HG03342 (cell line): ENCODE measurements around the gene ADGRV1.
A peak's percentile ranks its signal among the peaks of the same experiment; 100 is the strongest.
"Not testable (repeated sequence)": the region's sequence is repeated elsewhere in the genome, so short reads cannot be mapped to it uniquely, and the experiment has no call there.

Experiments
- ATAC-seq: cut with Tn5 transposase; IDR thresholded peaks from one replicate; pipeline ENCODE4 v1.9.1; 2021; ENCODE audit warnings: mild to moderate bottlenecking, moderate library complexity; ENCODE audit not compliant: unreplicated experiment

ADGRV1 gene

DNA sequence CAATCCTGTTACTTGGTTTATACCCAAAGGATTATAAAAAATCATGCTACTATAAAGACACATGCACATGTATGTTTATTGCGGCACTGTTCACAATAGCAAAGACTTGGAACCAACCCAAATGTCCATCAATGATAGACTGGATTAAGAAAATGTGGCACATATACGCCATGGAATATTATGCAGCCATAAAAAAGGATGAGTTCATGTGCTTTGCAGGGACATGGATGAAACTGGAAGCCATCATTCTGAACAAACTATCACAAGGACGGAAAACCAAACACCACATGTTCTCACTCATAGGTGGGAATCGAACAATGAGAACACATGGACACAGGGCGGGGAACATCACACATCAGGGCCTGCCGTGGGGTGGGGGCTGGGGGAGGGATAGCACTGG, 34.5 kb downstream of the ADGRV1 start:
- not testable (repeated sequence) for ATAC-seq

DNA sequence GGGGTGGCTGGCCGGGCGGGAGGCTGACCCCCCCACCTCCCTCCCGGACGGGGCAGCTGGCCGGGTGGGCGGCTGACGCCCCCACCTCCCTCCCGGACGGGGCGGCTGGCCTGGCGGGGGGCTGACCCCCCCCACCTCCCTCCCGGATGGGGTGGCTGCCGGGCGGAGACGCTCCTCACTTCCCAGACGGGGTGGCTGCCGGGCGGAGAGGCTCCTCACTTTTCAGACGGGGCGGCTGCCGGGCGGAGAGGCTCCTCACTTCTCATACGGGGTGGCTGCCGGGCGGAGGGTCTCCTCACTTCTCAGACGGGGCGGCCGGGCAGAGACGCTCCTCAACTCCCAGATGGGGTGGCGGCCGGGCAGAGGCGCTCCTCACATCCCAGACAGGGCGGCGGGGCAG, 37.2 kb downstream of the ADGRV1 start:
- not testable (repeated sequence) for ATAC-seq

DNA sequence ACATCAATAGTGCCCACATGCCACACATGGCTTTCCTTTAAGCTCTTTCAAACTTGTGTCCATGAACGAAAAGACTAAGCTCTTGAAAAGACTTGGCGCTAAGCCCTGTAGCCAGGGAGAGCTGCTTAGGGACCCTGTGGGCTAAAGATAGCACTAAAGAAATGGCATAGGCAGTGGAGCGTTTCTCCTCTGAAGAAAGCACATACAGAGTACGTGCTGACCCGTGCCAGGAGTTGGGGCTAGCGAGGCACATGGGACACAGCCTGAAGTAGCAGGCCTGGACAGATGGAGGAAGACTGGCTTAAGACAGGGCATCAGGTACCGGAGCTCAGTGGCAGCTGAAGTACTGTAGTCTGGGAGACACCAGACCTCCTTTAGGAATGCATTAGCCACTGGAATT, 39.7 kb downstream of the ADGRV1 start:
- ATAC-seq: no peak

DNA sequence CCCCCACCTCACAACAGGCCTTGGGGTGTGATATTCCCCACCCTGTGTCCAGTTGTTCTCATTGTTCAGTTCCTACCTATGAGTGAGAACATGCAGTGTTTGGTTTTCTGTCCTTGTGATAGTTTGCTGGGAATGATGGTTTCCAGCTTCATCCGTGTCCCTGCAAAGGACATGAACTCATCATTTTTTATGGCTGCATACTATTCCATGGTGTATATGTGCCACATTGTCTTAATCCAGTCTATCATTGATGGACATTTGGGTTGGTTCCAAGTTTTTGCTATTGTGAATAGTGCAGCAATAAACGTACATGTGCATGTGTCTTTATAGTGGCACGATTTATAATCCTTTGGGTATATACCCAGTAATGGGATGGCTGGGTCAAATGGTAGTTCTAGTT, 41.7 kb downstream of the ADGRV1 start:
- not testable (repeated sequence) for ATAC-seq

DNA sequence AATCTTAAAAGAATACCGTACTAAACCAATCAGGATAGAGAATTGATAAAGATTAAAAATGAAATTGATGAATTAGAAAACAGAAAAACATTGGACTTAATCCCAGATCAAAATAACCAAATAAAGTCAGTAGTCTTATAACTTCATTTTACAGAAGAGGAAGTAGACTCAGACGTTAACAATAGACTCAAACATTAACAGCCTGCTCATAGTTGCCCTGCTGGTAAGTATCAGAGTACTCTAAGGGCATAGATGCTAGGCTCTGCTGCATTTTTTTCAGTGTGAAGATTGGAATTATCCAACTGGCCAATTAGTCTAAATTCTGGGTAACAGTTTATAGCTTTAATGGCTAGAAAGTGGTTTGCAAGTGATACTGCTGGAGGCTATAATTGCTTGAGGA, 42.9 kb downstream of the ADGRV1 start:
- ATAC-seq: no peak

DNA sequence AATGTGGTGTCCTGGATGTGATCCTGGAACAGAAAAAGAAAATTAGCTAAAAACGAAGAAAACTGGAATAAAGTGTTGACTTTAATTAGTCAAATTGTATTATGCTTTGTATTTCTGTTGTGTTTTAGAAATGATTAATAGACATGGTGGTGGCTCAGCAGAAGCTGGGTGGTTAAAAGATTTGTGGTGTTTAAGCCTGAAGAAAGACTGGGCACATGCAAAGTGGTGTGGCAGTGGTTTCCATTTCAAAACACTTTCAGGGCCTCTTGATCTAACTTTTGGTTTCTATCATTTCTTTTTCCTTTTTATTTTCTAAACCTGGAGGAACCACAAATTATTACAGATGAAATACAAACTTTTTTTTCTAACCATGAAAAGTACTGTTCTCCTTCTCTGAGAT, 44.1 kb downstream of the ADGRV1 start:
- no peak for ATAC-seq

DNA sequence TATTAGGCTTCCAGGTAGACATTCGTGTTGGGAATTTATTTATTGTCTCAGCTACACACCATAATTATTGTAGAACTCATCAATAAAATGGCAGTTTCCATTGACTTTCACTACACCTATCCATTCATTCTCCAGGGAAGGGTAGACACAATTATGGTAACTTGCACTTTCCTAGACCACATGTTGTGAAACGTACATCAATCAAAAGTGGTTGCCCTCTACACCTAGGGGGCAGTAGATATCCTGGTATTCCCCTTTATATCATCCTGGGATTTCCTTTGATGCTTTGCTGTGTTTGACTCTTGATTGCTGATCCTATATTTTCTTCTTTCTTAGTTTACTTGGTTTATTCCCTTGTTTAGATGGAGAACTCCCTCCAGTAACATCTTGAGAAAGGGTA, 47.9 kb downstream of the ADGRV1 start:
- no peak for ATAC-seq

DNA sequence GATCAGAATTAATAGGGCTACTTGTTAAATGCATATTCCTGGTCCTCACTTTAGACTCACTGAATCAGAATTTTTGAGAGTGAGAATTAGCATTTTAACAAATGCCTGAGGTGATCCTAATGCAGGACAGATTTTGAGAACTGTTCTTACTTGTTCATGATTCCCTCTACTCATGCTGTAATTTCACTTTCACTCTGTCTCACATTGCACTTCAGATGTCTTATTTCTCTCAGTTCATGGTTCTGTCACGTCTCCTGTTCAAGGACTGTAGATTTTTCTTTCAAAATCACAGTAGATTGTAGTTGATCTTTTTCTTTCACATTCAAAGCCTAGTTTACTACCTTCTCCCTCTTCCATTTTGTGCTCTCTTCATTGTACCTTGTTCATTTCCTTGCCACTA, 54.3 kb downstream of the ADGRV1 start:
- ATAC-seq: peak; percentile 97

DNA sequence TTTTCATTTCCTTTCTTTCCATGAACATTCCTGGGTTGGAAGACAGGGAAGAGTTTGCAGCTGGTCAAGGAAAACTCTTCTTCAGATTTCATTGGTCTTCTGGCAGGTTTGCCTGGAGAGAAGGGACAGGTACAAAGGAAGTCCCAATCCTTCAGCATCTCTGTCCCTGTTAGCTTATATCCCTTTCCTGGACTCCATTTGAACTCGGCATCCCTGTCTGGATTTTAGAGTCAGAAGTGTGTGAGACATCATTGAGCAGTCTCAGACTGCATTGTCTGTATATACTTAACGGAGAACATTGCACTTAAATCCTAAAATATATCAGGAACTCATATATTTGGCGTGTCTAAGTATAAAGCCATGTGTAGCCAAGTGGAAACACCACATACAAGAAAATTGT, 54.9 kb downstream of the ADGRV1 start:
- no peak for ATAC-seq

DNA sequence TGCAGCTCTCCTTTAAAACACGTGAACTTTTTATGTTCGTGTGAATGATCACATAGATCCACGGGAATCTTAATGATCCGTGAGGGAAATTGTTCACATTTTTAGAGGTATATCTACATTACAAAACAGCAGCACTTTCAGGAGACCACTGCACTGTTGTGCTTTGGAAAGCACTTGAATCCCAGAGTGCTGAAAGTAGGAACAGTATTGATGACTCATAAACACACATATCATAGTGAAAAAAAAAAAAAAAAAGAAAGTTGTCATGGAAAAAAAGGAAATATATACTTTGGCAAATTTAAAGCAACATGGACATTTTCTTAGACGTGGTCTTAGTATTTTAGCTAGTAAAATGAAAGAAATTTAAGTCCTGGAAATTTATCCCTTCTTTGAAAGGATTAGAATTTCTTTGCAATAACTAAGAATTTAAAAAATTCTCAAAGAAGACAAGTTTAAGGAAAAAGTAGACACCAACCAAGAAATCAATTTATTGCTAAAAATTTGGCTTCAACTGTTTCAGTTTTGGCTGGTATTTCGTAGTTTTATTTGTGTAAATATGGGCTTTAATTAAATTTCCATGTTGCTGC, 55.4 kb downstream of the ADGRV1 start:
- no peak for ATAC-seq

DNA sequence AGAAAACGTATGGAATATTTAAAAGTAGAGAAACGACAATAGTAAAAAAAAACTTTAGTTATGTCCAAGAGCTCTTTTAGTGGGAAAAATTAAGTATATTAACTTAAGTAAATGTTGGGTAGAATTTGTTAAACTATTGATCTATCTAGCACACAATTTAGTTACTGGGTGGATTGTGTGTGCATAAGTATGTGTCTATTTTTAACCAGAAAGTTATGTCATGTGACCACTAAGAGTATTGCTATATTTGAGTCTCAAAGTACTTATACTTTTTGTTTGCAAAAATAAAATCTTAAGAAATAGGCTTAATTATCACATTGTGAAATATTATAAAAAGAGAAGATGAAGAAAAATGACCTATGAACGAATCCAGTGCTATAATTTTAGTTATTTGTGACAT, 56.8 kb downstream of the ADGRV1 start:
- no peak for ATAC-seq

DNA sequence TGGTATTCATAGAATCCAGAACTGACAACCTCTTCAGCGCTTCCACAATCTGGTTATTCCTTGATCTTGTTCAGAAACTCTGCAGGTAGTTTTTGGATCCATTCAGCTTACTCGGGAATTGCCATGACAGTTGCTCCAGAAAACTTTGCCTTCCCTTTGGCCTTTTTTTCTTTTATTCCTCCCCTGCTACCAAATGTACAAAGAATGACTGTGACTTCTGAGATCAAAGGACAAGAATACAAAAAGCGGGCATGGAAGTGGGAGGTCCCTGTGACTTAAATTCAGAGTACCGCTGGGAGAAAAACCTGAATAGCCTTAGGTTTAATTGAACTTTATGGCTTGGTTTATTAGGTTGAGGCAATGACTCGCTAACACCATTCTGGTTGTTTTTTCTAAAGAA, 59.5 kb downstream of the ADGRV1 start:
- no peak for ATAC-seq

DNA sequence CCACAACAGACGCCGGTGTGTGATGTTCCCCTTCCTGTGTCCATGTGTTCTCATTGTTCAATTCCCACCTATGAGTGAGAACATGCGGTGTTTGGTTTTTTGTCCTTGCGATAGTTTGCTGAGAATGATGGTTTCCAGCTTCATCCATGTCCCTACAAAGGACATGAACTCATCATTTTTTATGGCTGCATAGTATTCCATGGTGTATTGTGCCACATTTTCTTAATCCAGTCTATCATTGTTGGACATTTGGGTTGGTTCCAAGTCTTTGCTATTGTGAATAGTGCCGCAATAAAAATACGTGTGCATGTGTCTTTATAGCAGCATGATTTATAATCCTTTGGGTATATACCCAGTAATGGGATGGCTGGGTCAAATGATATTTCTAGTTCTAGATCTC, 61.2 kb downstream of the ADGRV1 start:
- ATAC-seq: not testable (repeated sequence)

DNA sequence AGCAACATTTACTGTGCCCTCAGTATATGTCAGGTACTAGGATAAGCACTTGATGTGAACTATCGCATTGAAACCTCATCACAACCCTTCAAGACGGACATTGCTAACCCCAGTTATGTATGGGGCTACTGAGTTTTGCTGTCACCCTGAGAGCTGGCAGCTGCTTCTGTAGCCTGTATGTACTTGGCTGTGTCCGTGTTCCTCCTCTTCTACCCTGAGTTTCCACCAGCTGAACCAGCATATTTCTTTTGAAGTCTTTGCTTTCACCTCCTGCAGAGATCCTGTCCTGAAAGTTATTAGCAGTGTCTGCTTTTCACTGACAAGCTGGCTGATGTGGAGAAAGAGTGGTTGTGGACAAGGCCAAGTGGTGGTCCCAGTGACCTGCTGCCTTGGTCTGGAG, 63.3 kb downstream of the ADGRV1 start:
- ATAC-seq: no peak

DNA sequence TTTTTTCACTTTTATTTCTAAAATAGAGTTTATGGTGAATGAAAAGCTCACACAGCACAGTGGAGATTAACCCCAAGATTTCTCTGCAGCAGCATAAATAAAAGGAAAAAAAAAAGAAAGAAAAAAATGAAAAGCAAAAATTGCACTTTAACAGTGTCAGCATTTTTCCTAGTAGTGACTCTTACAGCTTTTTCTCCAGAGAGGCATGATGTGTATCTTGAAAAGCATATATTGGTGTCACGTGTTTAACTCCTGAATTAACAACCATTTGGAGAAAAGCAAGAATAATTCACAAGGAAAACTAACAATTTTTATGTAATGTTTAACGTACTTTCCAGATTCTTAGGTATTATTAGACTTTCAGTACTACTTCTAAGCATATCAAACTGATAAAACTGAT, 67.9 kb downstream of the ADGRV1 start:
- no peak for ATAC-seq

DNA sequence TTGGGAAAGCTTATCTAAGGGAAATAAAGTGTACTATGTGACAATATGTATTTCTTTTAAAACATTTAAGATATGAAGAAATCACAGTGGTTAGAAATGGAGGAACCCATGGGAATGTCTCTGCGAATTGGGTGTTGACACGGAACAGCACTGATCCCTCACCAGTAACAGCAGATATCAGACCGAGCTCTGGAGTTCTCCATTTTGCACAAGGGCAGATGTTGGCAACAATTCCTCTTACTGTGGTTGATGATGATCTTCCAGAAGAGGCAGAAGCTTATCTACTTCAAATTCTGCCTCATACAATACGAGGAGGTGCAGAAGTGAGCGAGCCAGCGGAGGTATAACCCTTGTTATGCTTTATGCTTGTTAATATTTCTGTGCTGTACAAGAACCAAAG, 69.9 kb downstream of the ADGRV1 start:
- no peak for ATAC-seq

DNA sequence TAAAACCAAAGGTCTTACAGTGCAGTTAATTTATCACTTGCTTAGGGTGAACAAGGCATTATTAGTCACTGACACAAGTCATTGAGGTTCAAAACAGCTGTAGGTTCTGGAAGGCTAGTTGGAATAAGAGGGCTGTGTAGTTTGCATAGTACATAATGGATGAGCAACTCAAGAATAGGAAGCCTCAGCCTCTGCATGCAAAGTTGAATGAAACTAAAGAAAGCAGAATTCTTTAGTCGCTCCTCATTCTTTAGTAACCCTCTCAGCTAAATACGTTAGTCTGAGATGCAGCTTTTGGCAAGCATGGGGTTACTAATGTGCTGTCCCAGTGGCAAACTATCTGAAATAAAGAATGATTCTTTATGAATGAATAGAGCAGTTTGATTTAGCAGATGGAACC, 74.2 kb downstream of the ADGRV1 start:
- no peak for ATAC-seq

DNA sequence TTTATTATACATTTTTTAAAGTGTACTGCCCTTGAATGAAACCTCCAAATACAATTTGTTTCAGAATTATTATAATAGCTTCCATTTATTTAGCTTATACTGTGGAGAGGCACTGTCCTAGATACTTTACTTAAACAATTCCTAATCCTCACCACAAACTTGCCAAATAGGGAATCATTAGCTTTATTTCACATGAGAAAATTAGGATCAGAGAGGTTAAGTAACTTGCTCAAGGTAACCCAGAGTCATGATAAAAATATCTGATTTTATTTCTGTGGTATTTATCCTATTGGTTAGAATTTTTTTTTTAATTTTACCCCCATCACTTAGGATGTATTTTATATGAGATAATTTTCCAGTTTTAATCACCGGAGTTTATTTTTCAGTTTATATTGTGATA, 78.4 kb downstream of the ADGRV1 start:
- ATAC-seq: no peak

DNA sequence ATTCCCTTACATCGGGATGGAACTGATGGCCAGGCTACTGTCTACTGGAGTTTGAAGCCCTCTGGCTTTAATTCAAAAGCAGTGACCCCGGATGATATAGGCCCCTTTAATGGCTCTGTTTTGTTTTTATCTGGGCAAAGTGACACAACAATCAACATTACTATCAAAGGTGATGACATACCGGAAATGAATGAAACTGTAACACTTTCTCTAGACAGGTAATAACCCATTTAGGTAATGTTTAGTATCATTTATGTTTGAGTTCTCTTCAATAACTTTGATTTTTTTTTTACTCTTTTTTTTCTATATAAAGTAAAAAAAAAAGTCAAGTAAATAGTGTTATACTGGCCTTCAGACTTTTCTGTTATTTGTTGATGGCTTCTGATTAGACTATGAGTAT, 79.1 kb downstream of the ADGRV1 start:
- ATAC-seq: no peak

DNA sequence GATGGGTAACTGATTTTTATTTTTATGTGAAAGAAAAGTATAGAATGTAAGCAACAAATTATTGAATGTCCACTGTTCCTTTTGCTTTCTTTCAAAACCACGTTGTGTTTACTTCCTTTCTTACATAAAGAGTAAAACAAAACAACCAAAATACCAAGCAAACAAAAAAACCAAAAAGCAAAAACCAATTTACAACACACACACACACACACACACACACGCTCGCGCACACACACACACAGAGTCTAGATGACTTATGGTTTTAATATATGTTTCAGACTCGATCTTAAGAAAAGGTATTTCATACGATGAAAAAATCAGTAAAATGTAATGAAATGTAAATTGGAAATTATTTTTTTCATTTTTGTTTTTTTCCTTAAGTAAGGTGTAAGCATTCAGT, 80.3 kb downstream of the ADGRV1 start:
- ATAC-seq: no peak

DNA sequence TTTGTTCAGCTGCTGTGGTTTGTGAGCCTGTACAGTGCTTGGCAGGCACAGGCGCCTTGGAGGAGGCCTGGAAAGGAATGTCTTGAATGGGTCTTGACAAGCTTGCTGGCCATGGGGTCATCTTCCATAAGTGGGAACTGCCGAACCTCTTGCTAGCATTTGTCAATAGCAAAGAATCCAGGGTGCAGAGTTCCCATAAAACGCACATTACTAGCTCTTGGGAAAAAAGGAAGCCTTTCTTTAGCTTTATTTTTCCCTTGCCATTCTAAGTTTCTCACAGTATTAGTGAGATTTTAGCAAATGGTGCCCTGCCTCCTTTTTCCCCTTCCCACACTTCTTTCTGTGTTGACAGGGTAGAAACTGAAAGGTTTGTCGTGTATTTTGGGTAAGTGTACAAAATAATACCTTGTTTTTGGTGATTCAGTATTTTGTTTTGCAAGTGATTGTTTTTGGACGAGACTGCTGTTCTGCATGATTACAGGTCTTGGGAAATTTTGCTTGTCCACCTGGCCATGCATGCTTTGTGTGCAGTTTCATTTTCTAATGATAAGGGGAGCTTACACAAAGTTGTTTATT, 82.0 kb downstream of the ADGRV1 start:
- no peak for ATAC-seq

DNA sequence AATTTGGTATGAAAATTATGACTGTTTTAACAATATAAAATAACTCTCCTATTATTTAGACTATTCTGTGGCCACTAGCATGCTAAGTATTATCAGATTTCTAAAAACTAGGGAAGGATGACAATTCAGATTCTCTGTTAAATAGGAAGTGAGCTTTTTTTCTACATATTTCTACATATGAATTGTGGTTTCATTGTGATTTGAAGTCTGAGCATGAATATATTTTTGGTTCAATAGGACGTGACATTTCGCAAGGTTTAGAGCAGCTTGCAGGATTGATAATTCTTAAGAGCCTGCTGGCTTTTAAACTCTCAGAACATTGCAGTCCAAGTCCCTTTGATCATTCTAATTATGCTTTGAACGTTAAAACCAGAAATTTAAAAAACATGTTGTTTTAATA, 82.9 kb downstream of the ADGRV1 start:
- ATAC-seq: no peak

DNA sequence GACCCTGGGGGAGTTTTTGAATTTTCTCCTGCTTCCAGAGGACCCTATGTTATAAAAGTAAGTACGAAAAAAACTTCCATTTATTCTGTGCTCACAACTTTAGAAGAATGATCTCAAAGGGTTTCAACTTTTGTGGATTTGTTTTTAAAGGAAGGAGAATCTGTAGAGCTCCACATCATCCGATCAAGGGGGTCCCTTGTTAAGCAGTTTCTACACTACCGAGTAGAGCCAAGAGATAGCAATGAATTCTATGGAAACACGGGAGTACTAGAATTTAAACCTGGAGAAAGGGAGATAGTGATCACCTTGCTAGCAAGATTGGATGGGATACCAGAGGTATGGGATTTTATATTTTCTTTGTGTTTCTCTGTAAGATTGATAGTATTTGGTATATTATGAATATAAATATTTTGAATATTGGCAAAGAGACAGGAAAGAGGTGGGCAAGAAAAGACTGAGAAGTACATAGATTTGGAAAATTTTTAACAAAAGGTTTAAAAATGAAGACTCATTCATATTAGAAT, 84.2 kb downstream of the ADGRV1 start:
- no peak for ATAC-seq
